ENCODE measurements around the gene ATP2B2.

Gene ATP2B2

DNA sequence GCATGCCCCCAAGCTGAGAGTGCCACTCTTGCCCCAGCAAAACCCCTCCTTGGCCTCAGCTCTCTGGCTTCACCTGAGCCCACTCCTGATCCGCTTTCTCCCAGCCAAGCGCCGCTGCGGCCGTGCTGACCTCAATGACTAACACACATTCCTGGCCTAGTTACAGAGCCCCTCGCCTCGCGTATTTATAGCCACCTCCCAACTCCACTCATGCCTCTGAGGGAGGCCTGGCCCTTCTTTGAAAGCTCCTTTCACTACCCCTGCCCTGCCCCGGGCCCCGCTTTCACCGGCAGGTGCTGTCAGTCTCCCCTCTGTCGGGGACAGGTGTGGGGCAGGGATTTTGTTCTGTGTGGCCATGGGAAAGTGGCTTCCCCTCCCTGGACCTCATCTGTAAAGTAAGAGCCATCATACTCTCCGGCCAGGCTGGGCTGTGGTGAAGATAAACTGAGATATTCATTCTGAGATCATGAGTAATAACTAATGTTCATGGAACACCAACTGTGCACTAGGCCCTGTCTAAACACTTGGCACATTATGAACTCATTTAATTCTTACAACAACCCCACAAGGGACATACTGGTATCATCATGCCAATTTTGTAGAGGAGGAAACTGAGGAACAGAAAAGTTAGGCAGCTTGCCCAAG lies 13.2 kb upstream of the ATP2B2 start:
- no peaks in the 10 kb centered on the region for H3K36me3 ChIP-seq (ENCODE audit: control insufficient read depth in 1 of 2, insufficient read depth in 2 of 2, low read length in 2 of 2)
- no peak overlapping the region for H2AFZ ChIP-seq (ENCODE audit: insufficient read depth, low read length, poor library complexity)
- no peak overlapping the region for H4K8ac ChIP-seq (ENCODE audit: low read depth, low read length)
- no peak overlapping the region for H3K4ac ChIP-seq (ENCODE audit: low read depth, low read length)
- no CpG with 5 or more reads among the region's 13 CpGs for WGBS (ENCODE audit: extremely low coverage, insufficient coverage, insufficient read length)
- no peak overlapping the region for H2AK5ac ChIP-seq (ENCODE audit: low read length)
- no peaks in the 10 kb centered on the region for H3K79me1 ChIP-seq (ENCODE audit: low read length)
- H3K79me2 ChIP-seq (ENCODE audit: control insufficient read depth, insufficient read depth, low read length, poor library complexity) = no peaks in the 10 kb centered on the region
- H3K14ac ChIP-seq (ENCODE audit: low read length) = no peak overlapping the region
- no peak overlapping the region for H2BK5ac ChIP-seq (ENCODE audit: low read depth, low read length, poor library complexity)
- no peaks in the 10 kb centered on the region for H3K4me1 ChIP-seq (ENCODE audit: control insufficient read depth in 1 of 2, insufficient read depth in 2 of 2, low read length in 2 of 2)
- no peaks in the 10 kb centered on the region for H3K27me3 ChIP-seq (ENCODE audit: insufficient read depth, low read length)
- H3K18ac ChIP-seq (ENCODE audit: low read length) = no peak overlapping the region
- no peak overlapping the region for H2BK12ac ChIP-seq (ENCODE audit: low read length)
- H3K4me3 ChIP-seq (ENCODE audit: low read depth, low read length) = no peak overlapping the region
- H4K12ac ChIP-seq (ENCODE audit: low read depth, low read length) = no peak overlapping the region
- no peak overlapping the region for H3K23ac ChIP-seq (ENCODE audit: low read length)
- no peak overlapping the region for H3K4me2 ChIP-seq (ENCODE audit: low read length)
- no peak overlapping the region for H3K27ac ChIP-seq (ENCODE audit: low read depth, low read length)
- no peak overlapping the region for H3K9ac ChIP-seq (ENCODE audit: low read length)
- peaks cover 1% of the 10 kb centered on the region for H3K9me3 ChIP-seq (ENCODE audit: insufficient read depth, low read depth, low read length)
- no peak for DNase-seq
- H4K91ac ChIP-seq (ENCODE audit: low read depth, low read length) = no peak overlapping the region
- no peak overlapping the region for H2BK120ac ChIP-seq (ENCODE audit: insufficient read depth, low read length, poor library complexity)

DNA sequence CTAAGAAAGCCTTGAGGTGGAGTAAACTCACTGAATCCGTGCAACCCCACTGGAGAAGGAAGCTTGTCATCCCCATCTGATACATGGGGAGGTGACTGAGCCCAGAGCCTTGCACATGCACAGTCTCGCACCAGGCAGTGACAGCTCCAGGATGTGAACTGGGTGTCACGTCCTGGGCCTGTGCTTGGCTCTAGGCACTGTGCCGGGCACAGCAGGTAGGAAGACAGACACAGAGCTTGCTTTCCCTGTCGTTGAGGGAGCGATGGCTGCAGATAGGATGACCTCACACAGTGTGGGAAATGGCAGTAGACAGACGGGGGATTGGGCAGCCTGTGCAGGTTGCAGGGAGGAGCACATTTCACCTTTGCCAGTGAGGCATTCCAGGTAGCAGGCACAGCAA lies 12.2 kb upstream of the ATP2B2 start:
- Histone ChIP-seq H2BK12ac (ENCODE audit: low read length) (no peak overlapping the region), H2BK120ac (ENCODE audit: insufficient read depth, low read length, poor library complexity) (no peak overlapping the region), H3K14ac (ENCODE audit: low read length) (no peak overlapping the region), H3K23ac (ENCODE audit: low read length) (peak overlapping the region; percentile 91), H3K4me2 (ENCODE audit: low read length) (no peak overlapping the region), H3K4me3 (ENCODE audit: low read depth, low read length) (no peak overlapping the region), H2BK5ac (ENCODE audit: low read depth, low read length, poor library complexity) (no peak overlapping the region), H3K79me1 (ENCODE audit: low read length) (no peaks in the 10 kb centered on the region), H3K27me3 (ENCODE audit: insufficient read depth, low read length) (no peaks in the 10 kb centered on the region), H4K8ac (ENCODE audit: low read depth, low read length) (no peak overlapping the region), H4K12ac (ENCODE audit: low read depth, low read length) (no peak overlapping the region), H3K4ac (ENCODE audit: low read depth, low read length) (no peak overlapping the region), H2AK5ac (ENCODE audit: low read length) (no peak overlapping the region), H3K9me3 (ENCODE audit: insufficient read depth, low read depth, low read length) (peaks cover 1% of the 10 kb centered on the region), H3K36me3 (ENCODE audit: control insufficient read depth in 1 of 2, insufficient read depth in 2 of 2, low read length in 2 of 2) (no peaks in the 10 kb centered on the region), H3K18ac (ENCODE audit: low read length) (no peak overlapping the region), H3K79me2 (ENCODE audit: control insufficient read depth, insufficient read depth, low read length, poor library complexity) (no peaks in the 10 kb centered on the region), H3K27ac (ENCODE audit: low read depth, low read length) (no peak overlapping the region), H3K4me1 (ENCODE audit: control insufficient read depth in 1 of 2, insufficient read depth in 2 of 2, low read length in 2 of 2) (no peaks in the 10 kb centered on the region), H4K91ac (ENCODE audit: low read depth, low read length) (no peak overlapping the region), H3K9ac (ENCODE audit: low read length) (no peak overlapping the region), H2AFZ (ENCODE audit: insufficient read depth, low read length, poor library complexity) (no peak overlapping the region)
- no CpG with 5 or more reads among the region's 7 CpGs for WGBS (ENCODE audit: extremely low coverage, insufficient coverage, insufficient read length)
- DNase-seq = no peak

DNA sequence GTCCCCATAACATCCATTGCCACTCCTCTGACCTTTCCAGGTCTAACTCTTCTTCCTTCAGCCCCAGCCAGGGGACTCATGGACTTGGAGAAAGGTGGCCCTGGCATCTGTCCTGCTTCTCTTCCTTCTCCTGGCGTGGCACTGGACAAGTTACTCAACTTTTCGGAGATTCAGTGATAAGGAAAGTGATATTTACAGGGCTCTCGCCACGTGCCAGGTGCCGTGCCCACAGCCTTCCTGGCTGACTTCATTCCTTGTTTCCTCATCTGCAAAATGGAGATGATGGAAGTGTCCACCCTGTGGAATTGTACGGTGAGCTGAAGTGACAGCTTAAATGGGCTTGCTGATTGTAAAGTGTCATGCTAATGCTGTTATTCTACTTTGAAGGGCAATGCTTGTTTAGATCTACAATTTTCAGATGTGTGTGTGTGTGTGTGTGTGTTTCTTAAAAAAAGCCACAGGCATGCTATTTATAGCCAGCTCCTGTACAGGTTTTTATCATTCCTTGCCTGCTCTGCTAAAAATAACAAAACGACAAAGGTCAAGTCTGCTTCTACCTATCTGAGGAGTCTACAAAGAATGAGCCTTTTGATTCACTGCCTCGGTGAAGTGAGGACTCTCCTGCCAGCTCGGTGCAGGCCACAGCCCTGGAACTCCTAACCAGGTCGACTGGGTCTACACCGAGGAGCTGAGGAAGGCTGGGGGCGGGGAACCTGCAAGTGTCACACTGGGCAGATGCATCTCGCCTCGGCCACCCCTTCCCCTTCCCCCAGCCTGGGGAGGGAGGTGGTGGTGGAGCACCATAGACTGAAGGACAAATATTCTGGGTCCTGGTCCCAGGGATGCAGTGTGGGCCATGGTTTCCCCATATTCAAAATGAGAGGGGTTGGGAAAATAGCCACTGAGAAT lies 11.4 kb upstream of the ATP2B2 start:
- no peak overlapping the region for H3K4me2 ChIP-seq (ENCODE audit: low read length)
- no peak overlapping the region for H3K23ac ChIP-seq (ENCODE audit: low read length)
- no peak overlapping the region for H3K4me3 ChIP-seq (ENCODE audit: low read depth, low read length)
- no peak overlapping the region for H4K91ac ChIP-seq (ENCODE audit: low read depth, low read length)
- no peaks in the 10 kb centered on the region for H3K79me2 ChIP-seq (ENCODE audit: control insufficient read depth, insufficient read depth, low read length, poor library complexity)
- no peak overlapping the region for H2BK12ac ChIP-seq (ENCODE audit: low read length)
- no peaks in the 10 kb centered on the region for H3K36me3 ChIP-seq (ENCODE audit: control insufficient read depth in 1 of 2, insufficient read depth in 2 of 2, low read length in 2 of 2)
- no peak overlapping the region for H4K12ac ChIP-seq (ENCODE audit: low read depth, low read length)
- H4K8ac ChIP-seq (ENCODE audit: low read depth, low read length) = no peak overlapping the region
- no CpG with 5 or more reads among the region's 14 CpGs for WGBS (ENCODE audit: extremely low coverage, insufficient coverage, insufficient read length)
- no peak for DNase-seq
- H2AFZ ChIP-seq (ENCODE audit: insufficient read depth, low read length, poor library complexity) = no peak overlapping the region
- H3K14ac ChIP-seq (ENCODE audit: low read length) = no peak overlapping the region
- no peaks in the 10 kb centered on the region for H3K27me3 ChIP-seq (ENCODE audit: insufficient read depth, low read length)
- H2BK5ac ChIP-seq (ENCODE audit: low read depth, low read length, poor library complexity) = no peak overlapping the region
- no peaks in the 10 kb centered on the region for H3K79me1 ChIP-seq (ENCODE audit: low read length)
- no peak overlapping the region for H2BK120ac ChIP-seq (ENCODE audit: insufficient read depth, low read length, poor library complexity)
- no peak overlapping the region for H3K4ac ChIP-seq (ENCODE audit: low read depth, low read length)
- H3K4me1 ChIP-seq (ENCODE audit: control insufficient read depth in 1 of 2, insufficient read depth in 2 of 2, low read length in 2 of 2) = no peaks in the 10 kb centered on the region
- peaks cover 1% of the 10 kb centered on the region for H3K9me3 ChIP-seq (ENCODE audit: insufficient read depth, low read depth, low read length)
- no peak overlapping the region for H3K9ac ChIP-seq (ENCODE audit: low read length)
- no peak overlapping the region for H3K18ac ChIP-seq (ENCODE audit: low read length)
- H2AK5ac ChIP-seq (ENCODE audit: low read length) = no peak overlapping the region
- no peak overlapping the region for H3K27ac ChIP-seq (ENCODE audit: low read depth, low read length)

DNA sequence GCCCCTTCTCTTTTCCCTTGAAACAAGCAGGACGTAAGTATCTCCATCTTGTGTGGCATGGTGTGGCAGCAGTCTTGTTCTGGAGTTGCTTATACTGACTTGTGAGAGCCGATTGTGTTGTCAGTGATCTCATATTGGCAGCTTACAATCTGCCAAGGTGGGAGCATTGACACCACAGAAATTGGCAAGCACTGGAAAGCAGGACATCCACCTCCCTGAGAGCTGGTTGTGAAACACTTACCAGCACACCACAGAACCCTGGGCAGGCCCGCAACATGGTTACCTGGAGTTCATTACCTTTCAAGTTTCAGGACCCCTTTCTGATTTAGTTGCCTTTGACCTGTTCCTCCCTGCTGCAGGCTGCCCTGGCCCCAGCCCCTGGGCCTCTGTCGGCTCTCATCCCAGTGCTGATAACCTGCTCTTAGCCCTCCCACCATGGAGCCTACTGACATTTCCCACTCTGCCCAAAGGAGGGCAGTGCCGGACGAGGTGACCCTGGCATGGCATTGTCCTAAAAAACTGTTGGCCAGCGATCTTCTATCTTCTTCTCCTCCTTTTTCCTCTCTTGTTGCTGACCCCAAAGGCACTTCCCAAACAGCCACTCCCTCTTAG lies 10.6 kb upstream of the ATP2B2 start:
- no CpG with 5 or more reads among the region's 7 CpGs for WGBS (ENCODE audit: extremely low coverage, insufficient coverage, insufficient read length)
- no peak for DNase-seq

More for the DNA sequence above, 10.6 kb upstream of the ATP2B2 start:
- Histone ChIP-seq H3K27ac (ENCODE audit: low read depth, low read length) (no peak overlapping the region), H3K9ac (ENCODE audit: low read length) (no peak overlapping the region), H2BK12ac (ENCODE audit: low read length) (no peak overlapping the region), H4K91ac (ENCODE audit: low read depth, low read length) (no peak overlapping the region), H3K4ac (ENCODE audit: low read depth, low read length) (no peak overlapping the region), H2AK5ac (ENCODE audit: low read length) (no peak overlapping the region), H3K23ac (ENCODE audit: low read length) (no peak overlapping the region), H3K18ac (ENCODE audit: low read length) (no peak overlapping the region), H3K4me3 (ENCODE audit: low read depth, low read length) (no peak overlapping the region), H3K4me1 (ENCODE audit: control insufficient read depth in 1 of 2, insufficient read depth in 2 of 2, low read length in 2 of 2) (no peaks in the 10 kb centered on the region), H3K36me3 (ENCODE audit: control insufficient read depth in 1 of 2, insufficient read depth in 2 of 2, low read length in 2 of 2) (no peaks in the 10 kb centered on the region), H4K8ac (ENCODE audit: low read depth, low read length) (no peak overlapping the region), H2AFZ (ENCODE audit: insufficient read depth, low read length, poor library complexity) (no peak overlapping the region), H2BK120ac (ENCODE audit: insufficient read depth, low read length, poor library complexity) (no peak overlapping the region), H3K27me3 (ENCODE audit: insufficient read depth, low read length) (no peaks in the 10 kb centered on the region), H3K14ac (ENCODE audit: low read length) (no peak overlapping the region), H3K9me3 (ENCODE audit: insufficient read depth, low read depth, low read length) (peaks cover 1% of the 10 kb centered on the region), H3K79me1 (ENCODE audit: low read length) (no peaks in the 10 kb centered on the region), H3K79me2 (ENCODE audit: control insufficient read depth, insufficient read depth, low read length, poor library complexity) (no peaks in the 10 kb centered on the region), H2BK5ac (ENCODE audit: low read depth, low read length, poor library complexity) (no peak overlapping the region), H3K4me2 (ENCODE audit: low read length) (no peak overlapping the region), H4K12ac (ENCODE audit: low read depth, low read length) (no peak overlapping the region)
